IMR-90 (cell line): ENCODE data around the gene CPXM2. TPM values are rescaled to one million over a fixed set of nuclear protein-coding genes. Genes with fewer than 3 reads are reported as not detected.

Experiments
- ATAC-seq: fragments of 200-7000 bp; cut with Tn5 transposase; 2 replicates; pipeline ENCODE4 v1.9.1; 2020; ENCODE audit warnings: low read depth, mild to moderate bottlenecking, moderate library complexity
- BruUV-seq: library from RNA; stranded (reverse); fragments of 400-500 nt; replicated peaks from 2 replicates; lab custom pipeline; 2021; lab: Mats Ljungman, UMichigan
- CTCF ChIA-PET: fragments of 300-600 bp; formaldehyde crosslinking; extraction: SDS; loops from one replicate; lab custom pipeline; 2021; ENCODE audit warnings: antibody characterized with exemption; lab: Yijun Ruan, JAX
- POLR2A ChIA-PET: fragments of 300-600 bp; sonication (Branson Sonifier 250); formaldehyde crosslinking; loops from one replicate; lab custom pipeline; 2022; ENCODE audit warnings: antibody characterized with exemption; ENCODE audit not compliant: unreplicated experiment; lab: Charles Lee
- DNase-seq: peaks from one replicate; pipeline ENCODE4 v3.0.0; 2013
- H2AFZ ChIP-seq: replicated peaks from 2 replicates; pipeline ENCODE3; 2013; ENCODE audit warnings: low read length, mild to moderate bottlenecking; ENCODE audit not compliant: poor library complexity
- H2AK5ac ChIP-seq: 2 replicates; pipeline ENCODE4 v1.6.1; 2013; ENCODE audit warnings: low read depth, low read length, inconsistent platforms
- H2AK9ac ChIP-seq: replicated peaks from 2 replicates; pipeline ENCODE3; 2013; ENCODE audit warnings: mild to moderate bottlenecking, low read depth, low read length, moderate library complexity; ENCODE audit not compliant: poor library complexity
- H2BK120ac ChIP-seq: 2 replicates; pipeline ENCODE4 v1.6.1; 2013; ENCODE audit warnings: low read depth, low read length, inconsistent platforms
- H2BK15ac ChIP-seq: 3 replicates; pipeline ENCODE4 v1.6.1; 2013; ENCODE audit warnings: low read depth, low read length, inconsistent platforms
- H2BK20ac ChIP-seq: 2 replicates; pipeline ENCODE4 v1.6.1; 2013; ENCODE audit warnings: low read depth, mild to moderate bottlenecking, inconsistent platforms, low read length, moderate library complexity
- H2BK5ac ChIP-seq: 2 replicates; pipeline ENCODE4 v1.6.1; 2013; ENCODE audit warnings: mild to moderate bottlenecking, low read depth, low read length, inconsistent platforms; ENCODE audit not compliant: poor library complexity, severe bottlenecking
- H3K14ac ChIP-seq: replicated peaks from 2 replicates; pipeline ENCODE4 v1.6.1; 2013; ENCODE audit warnings: low read depth, low read length, inconsistent platforms
- H3K18ac ChIP-seq: 2 replicates; pipeline ENCODE4 v1.6.1; 2013; ENCODE audit warnings: low read depth, low read length, control low read depth
- H3K23ac ChIP-seq: 2 replicates; pipeline ENCODE4 v1.6.1; 2013; ENCODE audit warnings: low read depth, low read length, inconsistent platforms
- H3K27ac ChIP-seq: 2 replicates; pipeline ENCODE4 v1.5.1; 2013; ENCODE audit warnings: mild to moderate bottlenecking, control low read depth, low read length; ENCODE audit not compliant: insufficient read depth
- H3K27me3 ChIP-seq: 2 replicates; pipeline ENCODE4 v1.6.1; 2013; ENCODE audit warnings: low read length; ENCODE audit not compliant: control insufficient read depth, insufficient read depth
- H3K36me3 ChIP-seq: 2 replicates; pipeline ENCODE4 v1.6.1; 2013; ENCODE audit warnings: low read length, mixed read lengths; ENCODE audit not compliant: control insufficient read depth, insufficient read depth
- H3K4ac ChIP-seq: 2 replicates; pipeline ENCODE4 v1.6.1; 2013; ENCODE audit warnings: low read depth, low read length, inconsistent platforms
- H3K4me1 ChIP-seq: 2 replicates; pipeline ENCODE4 v1.6.1; 2013; ENCODE audit warnings: low read length, mixed read lengths; ENCODE audit not compliant: control insufficient read depth, insufficient read depth
- H3K4me2 ChIP-seq: 2 replicates; pipeline ENCODE4 v1.6.1; 2013; ENCODE audit warnings: low read depth, mild to moderate bottlenecking, control low read depth, low read length, moderate library complexity
- H3K4me3 ChIP-seq: 2 replicates; pipeline ENCODE4 v1.5.1; 2013; ENCODE audit warnings: low read depth, mild to moderate bottlenecking, control low read depth, low read length, moderate library complexity; ENCODE audit not compliant: insufficient read depth
- H3K56ac ChIP-seq: 2 replicates; pipeline ENCODE4 v1.6.1; 2013; ENCODE audit warnings: low read length, inconsistent platforms; ENCODE audit not compliant: insufficient read depth; ENCODE audit errors: extremely low read depth
- H3K79me1 ChIP-seq, 2 experiments: 2 replicates each; pipeline ENCODE4 v1.6.1; 2013; ENCODE audit warnings: low read length in 2 of 2, inconsistent platforms in 1 of 2, low read depth in 1 of 2
- H3K9ac ChIP-seq: 2 replicates; pipeline ENCODE4 v1.6.1; 2013; ENCODE audit warnings: low read depth, low read length, control low read depth
- H3K9me1 ChIP-seq: 2 replicates; pipeline ENCODE4 v1.6.1; 2013; ENCODE audit warnings: low read length, inconsistent platforms; ENCODE audit not compliant: insufficient read depth
- H3K9me3 ChIP-seq: 2 replicates; pipeline ENCODE4 v1.6.1; 2013; ENCODE audit warnings: low read length; ENCODE audit not compliant: control insufficient read depth, insufficient read depth
- H4K20me1 ChIP-seq: 2 replicates; pipeline ENCODE4 v1.6.1; 2013; ENCODE audit warnings: low read length, inconsistent platforms; ENCODE audit not compliant: insufficient read depth
- H4K5ac ChIP-seq: 2 replicates; pipeline ENCODE4 v1.6.1; 2013; ENCODE audit warnings: mild to moderate bottlenecking, low read depth, low read length, control low read depth
- H4K8ac ChIP-seq, 2 experiments: 2 replicates each; pipeline ENCODE4 v1.6.1; 2013; ENCODE audit warnings: low read depth in 2 of 2, low read length in 2 of 2, control low read depth in 1 of 2, inconsistent platforms in 1 of 2
- H4K91ac ChIP-seq: 2 replicates; pipeline ENCODE4 v1.6.1; 2013; ENCODE audit warnings: low read depth, low read length, inconsistent platforms; ENCODE audit not compliant: insufficient read depth
- BHLHE40 ChIP-seq: fragments of 150-350 bp; IDR thresholded peaks from 2 replicates; pipeline ENCODE4 v1.6.1; 2016; ENCODE audit warnings: mild to moderate bottlenecking, low read depth, low read length
- CEBPB ChIP-seq: IDR thresholded peaks from 2 replicates; pipeline ENCODE4 v1.6.1; 2012; ENCODE audit warnings: low read depth, low read length, improper control_type of control experiment
- CHD1 ChIP-seq: IDR thresholded peaks from 2 replicates; pipeline ENCODE4 v1.6.1; 2012; ENCODE audit warnings: low read depth, low read length, improper control_type of control experiment
- CTCF ChIP-seq: conservative IDR thresholded peaks from 2 replicates; pipeline ENCODE4 v1.5.1; 2012; ENCODE audit warnings: mild to moderate bottlenecking, low read depth, low read length, improper control_type of control experiment
- ELK1 ChIP-seq: fragments of 150-350 bp; IDR thresholded peaks from 2 replicates; pipeline ENCODE4 v1.6.1; 2016; ENCODE audit warnings: low read depth, mild to moderate bottlenecking, low read length, moderate library complexity, borderline replicate concordance
- FOS ChIP-seq: fragments of 150-350 bp; IDR thresholded peaks from 2 replicates; pipeline ENCODE4 v1.6.1; 2016; ENCODE audit warnings: low read depth, low read length
- MAFK ChIP-seq: IDR thresholded peaks from 2 replicates; pipeline ENCODE4 v1.6.1; 2012; ENCODE audit warnings: low read depth, low read length, improper control_type of control experiment
- MAZ ChIP-seq: IDR thresholded peaks from 2 replicates; pipeline ENCODE4 v1.6.1; 2012; ENCODE audit warnings: low read depth, mild to moderate bottlenecking, low read length, improper control_type of control experiment, moderate library complexity, borderline replicate concordance
- MXI1 ChIP-seq: IDR thresholded peaks from 2 replicates; pipeline ENCODE4 v1.6.1; 2012; ENCODE audit warnings: low read depth, mild to moderate bottlenecking, low read length, moderate library complexity, borderline replicate concordance
- NFE2L2 ChIP-seq: fragments of 150-350 bp; IDR thresholded peaks from 2 replicates; pipeline ENCODE4 v1.6.1; 2016; ENCODE audit warnings: low read depth, mild to moderate bottlenecking, low read length
- POLR2A ChIP-seq: IDR thresholded peaks from 2 replicates; pipeline ENCODE4 v1.6.1; 2012; ENCODE audit warnings: mild to moderate bottlenecking, low read depth, low read length
- RAD21 ChIP-seq: IDR thresholded peaks from 2 replicates; pipeline ENCODE4 v1.6.1; 2012; ENCODE audit warnings: low read length, improper control_type of control experiment
- RCOR1 ChIP-seq: IDR thresholded peaks from 2 replicates; pipeline ENCODE4 v1.6.1; 2012; ENCODE audit warnings: mild to moderate bottlenecking, low read length, improper control_type of control experiment; ENCODE audit not compliant: insufficient replicate concordance
- RFX5 ChIP-seq: IDR thresholded peaks from 2 replicates; pipeline ENCODE4 v1.8.0; 2012; ENCODE audit warnings: low read depth, mild to moderate bottlenecking, low read length, moderate library complexity
- SMC3 ChIP-seq: fragments of 150-350 bp; IDR thresholded peaks from 2 replicates; pipeline ENCODE4 v1.6.1; 2016; ENCODE audit warnings: low read depth, mild to moderate bottlenecking, antibody characterized with exemption, low read length, moderate library complexity
- USF2 ChIP-seq: fragments of 150-350 bp; IDR thresholded peaks from 2 replicates; pipeline ENCODE4 v1.6.1; 2017; ENCODE audit warnings: mild to moderate bottlenecking, antibody characterized with exemption, low read length, low read depth
- WGBS, 2 experiments: methylation state at CpG; one replicate each; pipeline versions ENCODE4 v1.1.5 to v1.1.7; 2013; ENCODE audit warnings: missing lambda C conversion rate in 2 of 2; ENCODE audit not compliant: insufficient read length in 1 of 2; ENCODE audit errors: extremely low coverage in 2 of 2; 5-methylcytosine and 5-hydroxymethylcytosine counted together
- dilution Hi-C: fragments of 300-500 bp; cut with HindIII; formaldehyde crosslinking; loops from one replicate; pipeline ENCODE4 v1.14.3; 2018; ENCODE audit warnings: low sequenced_read_pairs; ENCODE audit not compliant: unreplicated experiment
- in situ Hi-C: fragments of 300-500 bp; cut with MboI; formaldehyde crosslinking; loops from 3 replicates; pipeline ENCODE4 v1.14.3; 2019; ENCODE audit warnings: low sequenced_read_pairs, inconsistent platforms, mixed read lengths
- intact Hi-C: fragments of 100-400 bp; cut with micrococcal nuclease; formaldehyde crosslinking; loops from 2 replicates; pipeline ENCODE4 v1.10.0; 2022
- polyA plus RNA-seq, 3 experiments: library from polyadenylated mRNA; depleted of rRNA; stranded (reverse); fragments of >200 nt; gene quantifications; 2 replicates each; pipeline ENCODE4 v1.2.3, GENCODE V29; 2012; ENCODE audit warnings: low replicate concordance in 1 of 3
- total RNA-seq: library from RNA; depleted of rRNA; stranded (reverse); fragments of >200 nt; gene quantifications from 2 replicates; pipeline ENCODE4 v1.2.3, GENCODE V29; 2012

CPXM2 gene
- total and polyA plus RNA-seq, 2 of the 4 experiments (the other 2 are of a cell fraction) = not detected

DNA sequence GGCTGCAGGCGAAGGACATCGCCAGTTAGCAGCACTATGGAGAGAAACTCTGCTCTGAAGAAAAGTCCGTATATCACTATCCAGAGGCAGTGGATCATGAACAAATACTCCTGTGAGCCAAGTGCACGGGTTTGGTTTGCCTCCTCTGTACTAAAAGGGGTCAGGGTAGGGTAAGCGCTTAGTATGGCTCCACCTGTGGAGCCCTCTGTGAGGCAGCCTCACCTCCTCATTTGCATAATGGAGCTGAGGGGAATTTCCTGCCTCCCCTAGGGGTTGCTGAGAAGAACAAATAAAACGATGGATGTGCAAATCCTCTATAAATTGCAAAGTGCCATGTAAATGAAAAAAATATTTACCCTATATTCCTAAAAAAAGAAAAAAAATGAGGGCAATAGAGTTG is 162.1 kb downstream of the CPXM2 start:
- dilution Hi-C loops (no loop called here), intact Hi-C loops (no loop called here), in situ Hi-C loops (no loop called here)
- Histone ChIP-seq H2BK5ac (no peak overlapping the region), H3K36me3 (no peaks in the 10 kb centered on the region), H4K5ac (no peak overlapping the region), H3K4ac (no peak overlapping the region), H3K14ac (no peak overlapping the region), H2AK9ac (no peak overlapping the region), H3K9ac (no peak overlapping the region), H3K9me1 (no peaks in the 10 kb centered on the region), H3K79me1 (no peaks in the 10 kb centered on the region), H4K91ac (no peak overlapping the region), H3K27me3 (no peaks in the 10 kb centered on the region), H3K4me1 (no peaks in the 10 kb centered on the region), H3K4me2 (no peak overlapping the region), H3K18ac (no peak overlapping the region), H3K56ac (no peak overlapping the region), H3K23ac (no peak overlapping the region), H4K20me1 (no peaks in the 10 kb centered on the region), H4K8ac (no peak overlapping the region), H3K9me3 (peaks cover 25% of the 10 kb centered on the region), H2BK20ac (no peak overlapping the region), H2BK120ac (no peak overlapping the region), H2AK5ac (no peak overlapping the region), H3K4me3 (no peak overlapping the region), H2AFZ (no peak overlapping the region), H3K27ac (no peak overlapping the region), H2BK15ac (no peak overlapping the region)
- DNase-seq (no peak), ATAC-seq (no peak)
- CTCF ChIA-PET = no interaction called here
- no TSS peak for BruUV-seq
- TF ChIP-seq USF2 (no peak), RFX5 (no peak), BHLHE40 (no peak), ELK1 (no peak), MAZ (no peak), CHD1 (no peak), SMC3 (no peak), CEBPB (no peak), MAFK (no peak), NFE2L2 (no peak), RAD21 (no peak), RCOR1 (no peak), POLR2A (no peak), CTCF (no peak), FOS (no peak), MXI1 (no peak)
- 87% methylated on average over 3 of the region's 6 CpGs; no CpG with 5 or more reads in 1 of the 2 experiments for WGBS, 2 experiments
- POLR2A ChIA-PET = no interaction called here
